GM21737 (cell line): Measurements from ENCODE around the gene TADA2B.

Experiments used
- ATAC-seq: cut with Tn5 transposase; IDR thresholded peaks from one replicate; pipeline ENCODE4 v1.9.1; 2021; ENCODE audit warnings: mild to moderate bottlenecking, moderate library complexity; ENCODE audit not compliant: unreplicated experiment

TADA2B gene

DNA sequence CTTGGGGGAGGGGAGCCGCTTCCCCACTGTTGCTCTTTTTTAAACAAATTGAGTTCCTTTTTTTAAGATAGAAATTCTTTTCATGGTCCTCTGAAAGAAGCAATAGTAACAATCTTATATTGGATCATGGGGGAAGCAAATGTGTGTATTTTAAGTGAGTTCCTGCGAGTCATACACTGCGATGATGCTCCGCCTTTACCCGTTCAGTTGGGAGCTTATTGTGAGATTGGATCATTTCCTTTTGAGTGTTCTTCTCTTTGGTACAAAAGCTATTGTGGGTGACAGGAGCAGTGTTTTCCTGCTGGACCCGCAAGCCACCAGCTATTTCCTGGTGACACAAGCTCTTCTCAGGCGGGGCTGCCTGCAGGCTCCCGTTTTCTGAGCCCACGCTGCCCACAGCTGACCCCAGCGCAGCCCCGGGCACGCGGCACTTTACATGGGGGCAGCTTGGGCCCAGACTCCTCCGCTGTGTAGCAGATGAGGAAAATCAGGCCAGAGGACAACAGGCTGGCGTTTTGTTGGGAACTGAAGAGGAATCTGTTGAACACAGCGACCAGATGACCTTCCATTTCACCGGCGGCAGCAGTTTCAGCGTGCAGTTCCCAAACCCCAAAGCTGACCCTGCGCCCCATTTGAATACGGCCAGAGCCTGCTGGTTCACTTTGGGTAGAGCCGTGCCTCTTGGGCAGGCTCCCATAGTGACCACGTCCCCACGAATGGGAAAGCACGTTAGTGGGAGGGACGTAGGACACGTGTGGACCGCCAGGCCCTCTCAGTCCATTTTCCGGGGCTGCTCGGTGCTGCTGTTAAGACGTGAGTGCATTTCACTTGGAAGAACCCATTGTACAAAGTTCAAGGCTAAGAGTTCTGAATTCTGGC, 12.2 kb downstream of the TADA2B start:
- ATAC-seq = no peak

DNA sequence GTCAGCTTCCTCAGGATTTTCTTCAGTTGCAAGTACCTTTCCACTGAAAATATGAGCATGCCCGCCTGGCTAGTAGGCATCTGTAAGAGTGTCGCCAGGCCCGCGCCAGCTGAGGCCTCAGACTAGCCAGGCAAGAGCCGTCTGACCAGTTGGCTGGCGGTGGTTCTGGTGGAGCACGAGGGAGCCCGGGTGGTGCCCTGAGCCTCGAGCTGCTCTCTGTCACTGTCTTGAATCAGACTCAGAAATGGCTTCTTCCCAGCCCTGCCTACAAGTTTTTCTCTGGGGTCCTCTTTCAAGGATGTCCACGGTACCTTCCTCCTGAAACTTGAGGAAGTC, 12.8 kb downstream of the TADA2B start:
- no peak for ATAC-seq

DNA sequence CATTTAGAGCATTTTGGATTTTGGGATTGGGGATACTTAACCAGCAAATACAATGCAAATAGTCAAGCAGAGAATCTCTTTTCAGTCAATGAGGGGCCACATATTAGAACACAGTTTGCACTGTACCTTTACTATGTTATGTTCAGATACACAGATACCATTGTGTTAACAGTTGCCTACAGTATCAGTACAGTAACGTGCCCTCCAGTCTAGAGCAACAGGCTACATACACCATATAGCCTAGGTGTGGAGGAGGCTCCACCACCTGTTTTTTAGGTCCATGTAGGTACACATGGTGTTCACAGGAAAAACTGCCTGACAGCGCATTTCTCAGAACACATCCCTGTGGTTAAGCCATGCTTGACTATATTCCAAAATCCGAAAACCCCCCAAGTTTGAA, 15.6 kb downstream of the TADA2B start:
- ATAC-seq = no peak

DNA sequence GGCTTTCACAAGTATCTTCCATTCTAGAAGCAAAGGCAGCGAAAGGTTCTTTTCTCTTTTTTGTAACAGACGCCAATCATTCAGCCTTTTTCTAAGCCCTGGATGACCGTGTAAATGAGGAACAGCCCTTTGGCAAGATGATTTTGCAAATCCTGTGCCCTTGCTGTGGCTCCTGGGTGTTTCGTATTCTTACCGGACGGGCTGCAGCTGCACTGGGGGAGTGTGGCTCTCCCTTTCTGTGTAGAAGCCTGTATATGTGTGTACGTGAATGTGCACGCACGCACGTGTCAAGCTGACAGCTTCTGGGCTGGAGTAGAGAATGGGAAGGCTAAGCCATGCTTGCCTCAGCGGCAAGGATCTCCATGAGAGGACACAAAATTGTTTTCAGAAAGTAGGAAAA, 16.5 kb downstream of the TADA2B start:
- no peak for ATAC-seq

DNA sequence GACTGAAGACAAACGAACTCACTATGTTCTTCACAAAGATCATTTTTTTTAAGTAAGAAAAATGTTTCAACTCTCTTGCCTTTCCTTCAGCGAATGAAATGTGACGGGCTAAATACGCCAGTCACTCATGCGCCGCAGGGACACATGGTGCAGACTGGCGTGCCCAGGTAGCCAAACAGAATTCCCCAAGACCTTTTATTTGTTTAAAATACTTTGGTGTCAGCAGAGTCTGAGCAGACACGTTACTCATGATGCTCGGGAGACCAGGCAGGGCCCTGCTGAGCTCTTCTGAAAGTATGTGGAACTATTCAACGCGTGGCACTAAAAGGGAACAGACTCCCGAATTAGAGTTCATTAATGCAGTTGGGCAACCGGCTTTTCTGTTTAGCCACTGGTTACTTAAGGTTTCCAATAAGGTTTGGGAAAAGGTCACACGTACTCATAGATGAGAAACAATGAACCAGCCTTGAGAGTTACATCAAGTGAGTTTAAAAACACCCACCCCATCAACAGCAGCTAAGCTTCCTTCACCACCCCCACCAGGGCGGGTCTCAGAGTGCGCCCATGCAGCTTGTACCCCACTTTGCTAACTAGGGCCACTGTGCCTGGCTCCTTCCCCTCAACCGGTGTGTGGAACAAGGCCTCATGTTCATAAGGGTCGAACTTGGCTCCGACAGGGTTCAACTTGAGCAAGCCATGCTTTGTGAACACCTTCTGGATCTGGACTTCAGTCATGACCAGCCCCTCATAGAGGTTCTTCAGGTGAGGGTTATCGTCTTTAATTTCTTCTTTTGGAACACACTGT, 17.4 kb downstream of the TADA2B start:
- no peak for ATAC-seq

DNA sequence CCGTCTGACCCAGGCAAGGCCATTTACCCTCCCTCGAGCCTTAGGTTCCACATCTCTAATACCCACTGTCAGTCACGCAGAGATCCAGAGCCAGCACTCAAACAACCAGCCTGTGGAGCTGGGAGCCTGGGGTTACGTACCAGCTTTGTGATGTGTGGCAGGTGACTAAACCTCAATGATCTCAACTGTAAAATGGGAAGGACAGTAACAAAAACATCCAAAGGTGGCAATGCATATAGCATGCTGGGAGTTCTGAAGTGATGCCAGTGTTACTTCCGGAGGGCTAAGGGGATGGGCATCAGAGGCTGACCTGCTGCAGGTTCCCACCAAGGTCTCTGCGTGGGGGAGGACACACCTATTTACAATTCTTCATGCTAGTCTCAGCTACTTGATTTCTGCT, 18.6 kb downstream of the TADA2B start:
- ATAC-seq = no peak

DNA sequence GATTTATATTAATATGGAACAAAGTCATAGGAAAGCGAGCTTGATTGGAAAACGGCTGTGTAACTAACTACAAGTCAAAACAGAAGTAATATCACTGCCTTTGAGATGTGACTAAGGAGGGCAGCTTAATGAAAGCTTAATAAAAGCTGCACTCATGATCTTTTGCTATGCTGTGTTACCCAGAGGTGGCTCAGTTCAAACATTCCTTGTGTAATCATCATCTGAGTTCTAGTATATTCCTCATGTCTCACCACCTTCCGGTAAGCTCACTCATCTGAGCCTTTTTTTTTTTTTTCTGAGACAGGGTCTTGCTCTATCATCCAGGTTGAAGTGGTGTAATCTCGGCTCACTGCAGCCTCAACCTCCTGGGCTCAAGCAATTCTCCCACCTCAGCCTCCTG, 19.6 kb downstream of the TADA2B start:
- ATAC-seq = no peak

DNA sequence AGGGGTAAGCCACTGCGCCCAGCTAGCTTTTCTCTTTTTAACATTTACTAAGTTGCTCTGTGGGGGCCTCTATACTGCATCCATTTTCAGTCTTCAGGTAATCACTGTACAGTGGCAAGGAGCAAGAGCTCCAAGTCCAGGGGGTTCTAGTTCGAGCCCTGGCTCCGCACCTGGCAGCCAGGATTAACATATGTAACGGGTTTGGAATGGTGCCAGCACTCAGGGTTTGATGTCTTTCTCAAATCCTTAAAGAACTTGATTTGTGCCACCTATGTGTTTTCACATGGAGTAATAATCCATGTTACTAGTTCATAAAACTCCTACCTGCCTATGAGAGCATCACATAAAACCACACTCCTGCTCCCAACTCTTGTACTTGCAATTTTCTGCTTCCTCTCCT, 20.2 kb downstream of the TADA2B start:
- no peak for ATAC-seq

DNA sequence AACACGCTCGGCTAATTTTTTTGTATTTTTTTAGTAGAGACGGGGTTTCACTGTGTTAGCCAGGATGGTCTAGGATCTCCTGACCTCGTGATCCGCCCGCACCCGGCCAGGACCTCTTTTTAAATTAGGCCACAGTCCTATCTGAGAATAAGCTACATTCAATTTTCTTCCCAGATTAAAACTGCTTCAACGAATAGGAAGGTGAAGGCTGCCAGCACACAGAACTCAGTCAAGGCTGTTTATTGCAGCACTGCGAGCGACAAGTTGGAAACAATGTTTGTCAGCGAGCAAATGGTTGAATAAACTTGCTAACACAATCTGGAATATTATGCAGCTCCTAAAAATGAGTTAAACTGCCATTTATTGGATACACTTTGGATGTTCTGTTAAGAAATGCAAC, 22.8 kb downstream of the TADA2B start:
- ATAC-seq = no peak

DNA sequence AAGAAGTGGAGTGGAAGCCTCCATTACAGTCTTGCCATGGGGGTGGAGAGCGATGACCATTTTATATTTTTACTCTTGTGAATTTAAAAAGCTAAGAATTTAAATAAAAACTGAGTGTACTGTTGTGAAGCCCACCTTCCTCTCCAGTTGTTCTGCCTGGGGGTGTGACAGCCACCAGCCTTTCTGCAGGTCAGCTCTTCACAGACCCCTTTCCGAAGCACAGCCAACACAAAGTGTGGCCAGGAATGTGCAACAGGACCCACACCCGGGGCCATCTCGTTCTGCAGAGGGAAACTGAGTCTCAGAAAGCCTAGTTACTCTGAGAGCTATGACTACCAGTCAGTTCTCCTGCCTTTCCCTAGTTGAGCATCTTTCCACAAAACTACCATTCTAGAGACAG, 23.3 kb downstream of the TADA2B start:
- ATAC-seq = no peak

DNA sequence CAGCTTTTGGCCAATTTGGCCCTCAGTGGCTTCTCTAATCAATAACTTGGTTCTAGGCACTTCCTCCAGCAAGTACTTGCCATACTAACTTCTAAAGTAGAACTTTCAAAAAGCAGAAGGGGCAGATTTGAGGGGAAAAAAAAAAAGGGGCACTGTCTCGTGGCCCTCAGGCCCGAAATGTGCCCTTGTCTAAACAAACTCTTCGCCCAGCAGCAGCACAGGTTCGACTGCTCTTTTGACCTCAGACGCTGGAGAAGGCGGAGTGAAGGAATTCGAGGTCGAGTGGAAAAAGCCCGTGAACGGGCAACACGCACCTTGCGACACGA, 23.9 kb downstream of the TADA2B start:
- ATAC-seq = no peak

DNA sequence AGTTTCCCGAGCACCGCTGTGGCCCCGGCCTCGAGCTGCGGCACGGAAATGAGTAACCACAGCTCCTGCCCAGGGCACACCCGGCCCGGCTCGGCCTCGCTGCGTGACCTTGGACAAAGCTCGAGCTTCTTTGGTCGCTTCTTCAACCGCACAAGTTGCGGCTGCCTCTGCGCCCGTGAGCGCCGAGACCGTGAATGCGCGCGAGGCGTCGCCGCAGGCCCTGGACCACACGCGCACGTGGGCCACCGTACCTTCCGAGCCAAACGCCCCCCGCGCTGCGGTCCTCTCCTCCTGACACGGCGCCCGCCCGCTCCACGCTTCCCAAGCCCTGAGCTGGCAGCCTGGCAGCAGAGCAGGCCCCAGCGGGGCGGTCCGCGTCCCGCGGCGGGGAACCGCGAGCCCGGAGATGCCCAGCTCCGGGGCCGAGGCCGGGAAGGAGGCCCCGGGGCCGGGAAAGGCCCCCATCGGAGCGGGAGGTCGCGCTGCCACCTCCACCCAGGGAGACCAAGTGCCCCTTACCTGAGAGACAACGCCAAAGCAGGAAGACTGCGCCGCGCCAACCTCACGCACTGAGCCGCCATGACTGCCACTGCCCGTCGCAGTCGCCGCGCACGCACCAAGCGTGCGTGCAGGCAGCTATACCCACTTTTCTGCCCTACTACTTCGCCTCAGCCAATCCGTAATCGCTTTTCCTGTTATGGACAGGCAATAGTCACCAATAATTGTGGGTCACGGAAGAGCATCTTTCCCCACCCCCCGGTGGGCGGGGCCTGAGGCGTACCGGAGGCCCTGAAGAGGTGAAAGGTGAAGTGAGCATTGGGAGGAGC, 24.5 kb downstream of the TADA2B start, which contains the start of gene GRPEL1:
Gene GRPEL1 (minus strand): TSS at position 613 of the 827 bp plus-strand sequence. CDS start 32 bp downstream, at position 581.
- ATAC-seq = peak; percentile 87

DNA sequence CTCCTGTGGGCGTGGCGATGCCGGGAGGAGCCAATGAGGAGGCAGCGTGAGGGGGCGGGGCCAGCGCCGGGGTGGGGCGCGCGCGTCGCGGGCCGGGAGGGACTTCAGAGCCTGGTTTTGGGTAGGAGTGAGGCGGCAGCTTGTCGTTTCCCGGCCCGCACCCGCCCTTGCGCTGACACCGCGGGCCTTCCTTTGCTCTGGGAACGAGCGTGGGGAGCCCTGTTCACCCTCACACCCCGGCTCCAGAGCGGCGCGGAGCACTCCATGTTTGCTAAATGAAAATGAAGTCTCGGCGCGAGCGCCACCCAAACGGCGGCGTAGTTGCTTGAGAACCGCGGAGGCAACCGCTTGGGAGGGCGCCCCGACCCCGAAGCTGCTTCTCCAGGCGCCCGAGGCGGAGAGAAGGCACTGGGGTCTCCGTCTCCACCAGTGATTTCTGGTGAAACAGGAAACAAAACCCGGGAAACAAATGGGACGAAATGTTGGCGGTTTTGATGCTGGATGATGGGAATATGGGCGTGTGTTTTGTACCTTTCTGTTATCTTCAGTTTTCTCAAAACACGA, 25.2 kb downstream of the TADA2B start:
- peak; percentile 19 for ATAC-seq

DNA sequence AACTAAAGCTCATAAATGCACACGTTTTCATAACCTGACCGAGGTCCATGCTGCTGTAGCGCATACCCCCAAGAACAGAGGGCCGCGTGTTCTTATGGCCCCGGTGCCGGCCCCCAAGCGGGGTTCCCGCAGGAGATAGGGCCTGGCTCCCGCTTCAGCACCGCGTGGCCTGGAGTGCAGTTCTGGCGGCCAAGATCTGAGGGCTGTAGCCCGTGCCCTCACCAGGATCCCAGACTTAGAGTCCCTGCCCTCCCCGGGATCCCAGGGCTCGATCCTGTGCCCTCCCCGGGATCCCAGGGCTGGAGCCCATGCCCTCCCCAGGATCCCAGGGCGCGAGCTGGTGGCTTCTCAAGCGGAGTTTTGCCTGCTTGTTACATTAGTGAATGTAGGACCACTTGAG, 25.7 kb downstream of the TADA2B start:
- no peak for ATAC-seq

DNA sequence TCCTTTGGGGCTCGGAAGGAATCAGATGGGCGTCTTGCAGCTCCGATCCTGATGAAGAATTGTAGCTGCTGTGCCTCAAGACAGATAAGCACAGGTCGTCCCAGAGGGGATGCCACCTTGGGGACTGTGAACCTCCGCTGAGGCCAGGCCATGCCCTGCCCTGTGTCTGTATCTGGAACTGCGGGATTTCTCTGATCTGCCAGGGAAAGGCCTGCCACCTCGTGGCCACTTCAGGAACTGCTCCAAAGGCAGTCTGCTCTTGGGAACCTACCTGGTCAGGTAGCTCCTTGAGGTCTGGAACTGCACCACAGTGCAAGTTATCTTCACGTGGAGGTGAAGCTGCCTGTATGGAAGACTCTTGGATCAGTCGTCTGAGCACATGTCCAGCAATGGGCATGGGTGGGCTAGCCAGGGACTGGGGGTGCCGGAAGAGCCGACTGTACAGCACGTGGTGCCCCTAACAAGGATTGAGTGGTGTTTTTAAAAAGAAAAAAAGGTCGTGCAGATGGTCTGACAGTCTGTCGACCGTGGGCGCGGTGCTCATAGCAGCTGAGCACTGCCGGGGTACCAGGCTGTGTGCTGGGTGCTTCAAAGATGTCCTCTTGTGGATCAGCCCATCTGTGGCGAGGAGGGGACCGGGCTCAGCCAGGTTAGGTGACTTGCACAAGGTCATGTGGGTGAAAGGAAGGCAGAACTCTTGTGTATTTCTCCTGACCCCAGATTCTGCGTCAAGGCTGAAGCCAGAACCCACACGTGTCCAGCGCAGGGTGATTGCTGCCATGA, 27.7 kb downstream of the TADA2B start:
- ATAC-seq = peak; percentile 37

DNA sequence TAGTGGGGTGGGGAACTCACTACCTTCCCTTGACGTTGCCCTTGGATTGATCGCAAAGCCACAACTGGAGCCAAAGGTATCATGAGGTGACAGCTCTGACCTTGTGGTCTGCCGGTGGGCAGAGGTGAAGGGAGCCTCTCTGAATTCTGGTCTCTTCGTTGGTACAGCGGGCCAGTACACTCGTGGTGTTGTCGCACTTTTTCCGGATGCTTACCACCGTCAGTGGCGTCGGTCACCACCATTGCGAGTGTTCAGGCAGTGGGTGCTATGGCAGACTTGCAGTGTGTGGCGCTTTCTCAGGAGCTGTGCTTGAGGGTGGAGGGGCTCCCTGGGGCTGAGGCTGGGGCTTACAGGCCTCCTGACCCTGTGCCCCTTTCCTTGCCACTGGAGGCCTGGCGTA, 29.9 kb downstream of the TADA2B start:
- no peak for ATAC-seq

DNA sequence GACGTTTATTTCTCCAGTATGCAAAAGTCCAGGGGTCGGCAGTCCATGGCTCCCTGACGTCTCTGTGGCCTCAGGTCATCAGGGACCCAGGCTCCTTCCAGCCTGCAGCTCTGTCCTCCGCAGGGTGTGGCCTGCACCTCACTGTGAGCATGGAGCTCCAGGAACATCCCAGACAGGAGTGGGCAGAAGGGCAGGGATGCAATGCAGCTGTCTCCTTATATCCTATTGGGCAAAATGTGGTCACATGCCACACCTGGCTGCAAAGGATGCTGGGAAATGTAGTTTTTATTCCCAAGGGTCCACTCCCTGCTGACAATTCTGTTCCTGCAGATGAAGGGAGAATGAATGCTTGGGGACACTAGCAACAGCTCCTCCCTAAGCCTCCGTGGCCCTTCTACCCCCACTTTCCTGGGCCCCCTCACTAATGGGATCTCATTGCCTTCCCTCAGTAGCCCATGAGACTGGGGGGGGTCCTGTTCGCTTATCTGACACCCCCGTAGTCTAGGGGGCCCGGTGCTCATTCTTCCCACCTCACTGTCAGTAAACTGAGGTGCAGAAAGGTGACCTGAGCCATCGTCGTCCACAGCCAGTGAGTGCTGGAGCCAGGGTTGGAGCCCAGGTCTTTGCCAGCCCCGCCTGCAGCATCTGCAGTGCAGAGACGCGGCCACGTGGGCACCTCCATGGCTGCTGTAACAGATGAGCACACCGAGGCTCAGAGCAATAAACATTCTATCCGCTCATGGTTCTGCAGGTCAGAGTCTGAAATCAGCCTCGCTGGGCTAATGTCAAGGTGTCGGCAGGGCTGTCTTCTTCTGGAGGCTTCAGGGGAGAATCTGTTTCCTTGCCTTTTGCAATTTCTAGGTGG, 30.6 kb downstream of the TADA2B start:
- no peak for ATAC-seq

DNA sequence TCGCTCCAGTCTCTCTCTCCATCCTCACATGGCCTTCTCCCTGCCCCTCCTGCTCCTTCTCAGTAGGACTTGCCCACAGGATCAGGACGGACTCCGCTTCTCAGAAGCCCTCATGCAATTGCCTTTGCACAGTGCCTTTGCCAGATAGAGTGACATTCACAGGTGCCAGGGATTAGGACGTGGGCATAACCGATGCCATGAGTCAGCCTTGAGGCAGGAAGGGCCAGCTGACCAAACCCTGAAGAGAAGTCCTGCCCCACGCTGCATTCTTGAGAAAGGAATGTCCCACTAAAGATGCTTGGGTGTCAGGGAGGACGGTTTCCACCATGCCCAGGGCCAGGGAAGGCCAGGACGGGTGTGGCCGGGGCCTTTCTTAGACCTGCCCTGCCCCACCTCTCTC, 31.3 kb downstream of the TADA2B start:
- ATAC-seq = no peak

DNA sequence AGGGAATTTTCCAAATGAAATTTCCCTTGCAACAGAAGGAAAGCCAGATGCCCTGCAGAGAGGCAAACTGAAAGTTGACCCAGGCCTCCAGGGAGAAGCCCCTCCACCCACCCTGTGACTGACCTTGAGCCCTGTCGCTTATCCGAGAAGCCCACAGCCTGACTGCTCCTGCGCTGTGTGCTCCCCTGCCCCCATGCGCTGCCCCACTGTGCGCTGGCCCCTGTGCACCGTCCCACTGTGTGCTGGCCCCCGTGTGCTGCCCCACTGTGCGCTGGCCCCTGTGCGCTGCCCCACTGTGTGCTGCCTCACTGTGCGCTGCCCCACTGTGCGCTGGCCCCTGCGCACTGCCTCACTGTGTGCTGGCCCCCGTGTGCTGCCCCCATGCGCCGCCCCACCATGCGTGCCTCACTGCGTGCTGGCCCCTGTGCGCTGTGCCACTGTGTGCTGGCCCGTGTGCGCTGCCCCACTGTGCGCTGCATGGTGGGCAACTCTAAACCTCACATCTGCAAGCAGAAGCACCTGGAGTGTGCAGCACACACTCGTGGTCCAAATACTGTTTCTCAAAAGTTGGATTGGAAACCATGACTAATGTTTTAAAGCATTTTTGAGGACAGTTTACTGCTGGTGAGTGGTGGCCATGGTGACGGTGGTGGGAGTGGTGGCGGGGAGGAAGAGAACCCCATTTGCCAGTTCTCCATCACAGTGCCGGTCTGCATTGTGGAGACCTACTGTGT, 33.0 kb downstream of the TADA2B start:
- no peak for ATAC-seq
